GM23338 (cell line): ENCODE results near the gene TSPEAR.

Experiments used
- EZH2 ChIP-seq: fragments of 200-600 bp; sonication (generic); IDR thresholded peaks from one replicate; pipeline ENCODE4 v1.8.0; 2017; ENCODE audit warnings: antibody characterized with exemption, mild to moderate bottlenecking, low read depth; ENCODE audit not compliant: unreplicated experiment
- JUNB ChIP-seq: IDR thresholded peaks from one replicate; pipeline ENCODE4 v1.6.1; 2016; ENCODE audit warnings: antibody characterized with exemption; ENCODE audit not compliant: unreplicated experiment
- POLR2AphosphoS5 ChIP-seq: IDR thresholded peaks from 2 replicates; pipeline ENCODE4 v1.6.1; 2016; ENCODE audit warnings: antibody characterized with exemption, low read depth
- STAT1 ChIP-seq: IDR thresholded peaks from one replicate; pipeline ENCODE4 v1.6.1; 2016; ENCODE audit warnings: antibody characterized with exemption; ENCODE audit not compliant: unreplicated experiment
- TF ChIP-seq, protein P1 (sequence below), 2 experiments: fragments of 200-600 bp in 1 of 2; sonication (generic) in 1 of 2; conservative IDR thresholded peaks; 2 replicates each; pipeline versions ENCODE4 v1.5.1 to v1.6.1; 2016 to 2017; ENCODE audit warnings: antibody characterized with exemption in 2 of 2, low read depth in 2 of 2, mild to moderate bottlenecking in 2 of 2, moderate library complexity in 1 of 2

GRCh38 chr21:44714905-44715304 lies 3.5 kb upstream of the TSPEAR start:
- TF ChIP-seq, protein P1, sequence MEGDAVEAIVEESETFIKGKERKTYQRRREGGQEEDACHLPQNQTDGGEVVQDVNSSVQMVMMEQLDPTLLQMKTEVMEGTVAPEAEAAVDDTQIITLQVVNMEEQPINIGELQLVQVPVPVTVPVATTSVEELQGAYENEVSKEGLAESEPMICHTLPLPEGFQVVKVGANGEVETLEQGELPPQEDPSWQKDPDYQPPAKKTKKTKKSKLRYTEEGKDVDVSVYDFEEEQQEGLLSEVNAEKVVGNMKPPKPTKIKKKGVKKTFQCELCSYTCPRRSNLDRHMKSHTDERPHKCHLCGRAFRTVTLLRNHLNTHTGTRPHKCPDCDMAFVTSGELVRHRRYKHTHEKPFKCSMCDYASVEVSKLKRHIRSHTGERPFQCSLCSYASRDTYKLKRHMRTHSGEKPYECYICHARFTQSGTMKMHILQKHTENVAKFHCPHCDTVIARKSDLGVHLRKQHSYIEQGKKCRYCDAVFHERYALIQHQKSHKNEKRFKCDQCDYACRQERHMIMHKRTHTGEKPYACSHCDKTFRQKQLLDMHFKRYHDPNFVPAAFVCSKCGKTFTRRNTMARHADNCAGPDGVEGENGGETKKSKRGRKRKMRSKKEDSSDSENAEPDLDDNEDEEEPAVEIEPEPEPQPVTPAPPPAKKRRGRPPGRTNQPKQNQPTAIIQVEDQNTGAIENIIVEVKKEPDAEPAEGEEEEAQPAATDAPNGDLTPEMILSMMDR (conservative IDR thresholded peaks at IDR 0.05; ENCODE audit: low read depth in 2 of 2), result no peak
- TF ChIP-seq EZH2 (no peak), POLR2AphosphoS5 (no peak), STAT1 (no peak), JUNB (no peak)
